Mammary epithelial cell (primary cell): ENCODE measurements around the gene RAPGEF4.

Source experiments
- CTCF ChIP-seq, 2 donors: IDR thresholded peaks in 1 of 2; conservative IDR thresholded peaks in 1 of 2; 2 replicates each; pipeline ENCODE4 v1.5.1; 2011 to 2012; ENCODE audit warnings: inconsistent platforms in 2 of 2, low read length in 2 of 2, mild to moderate bottlenecking in 2 of 2, control low read depth in 1 of 2, low read depth in 1 of 2; ENCODE audit not compliant: insufficient read depth in 1 of 2; ENCODE audit errors: extremely low read depth in 1 of 2
- EZH2 ChIP-seq: IDR thresholded peaks from 2 replicates; pipeline ENCODE4 v1.6.1; 2012; ENCODE audit warnings: low read length, inconsistent platforms, borderline replicate concordance

- TF ChIP-seq EZH2 (no peak), CTCF (conservative IDR thresholded peaks at IDR 0.05 in 1 of 2, IDR thresholded peaks at IDR 0.05 in 1 of 2; ENCODE audit: extremely low read depth in 1 of 2, insufficient read depth in 1 of 2, low read depth in 1 of 2, low read length in 2 of 2) (no peak)
These were observed 284.1 kb downstream of the RAPGEF4 start for GRCh38 chr2:173019755-173020154.
